OCI-LY1 (cell line): ENCODE results near the gene PTPRM.

Experiments used
- H2AFZ ChIP-seq: fragments of 200-600 bp; sonication (generic), shearing (Covaris generic); 2 replicates; pipeline ENCODE4 v1.6.0; 2014; ENCODE audit warnings: antibody characterized with exemption, mild to moderate bottlenecking, low read length
- H3F3A ChIP-seq: fragments of 200-600 bp; sonication (generic), shearing (Covaris generic); 2 replicates; pipeline ENCODE4 v1.6.0; 2014; ENCODE audit warnings: mild to moderate bottlenecking, antibody characterized with exemption, low read length, moderate library complexity; ENCODE audit not compliant: insufficient read depth
- H3K27ac ChIP-seq: fragments of 200-600 bp; sonication (generic); 2 replicates; pipeline ENCODE4 v1.5.1; 2014; ENCODE audit warnings: low read length, mixed run types, mild to moderate bottlenecking, low read depth; ENCODE audit not compliant: poor library complexity, severe bottlenecking
- H3K27me3 ChIP-seq: fragments of 200-600 bp; sonication (generic); 2 replicates; pipeline ENCODE4 v1.6.0; 2014; ENCODE audit warnings: antibody characterized with exemption, mild to moderate bottlenecking, low read length, moderate library complexity; ENCODE audit not compliant: insufficient read depth
- H3K36me3 ChIP-seq: fragments of 200-600 bp; sonication (generic); 2 replicates; pipeline ENCODE4 v1.6.1; 2014; ENCODE audit warnings: mild to moderate bottlenecking, antibody characterized with exemption, low read length, moderate library complexity, mixed read lengths; ENCODE audit not compliant: insufficient read depth
- H3K4me1 ChIP-seq: fragments of 200-600 bp; sonication (generic); 2 replicates; pipeline ENCODE4 v1.5.1; 2014; ENCODE audit warnings: mild to moderate bottlenecking, low read length, moderate library complexity; ENCODE audit not compliant: insufficient read depth, severe bottlenecking
- H3K4me2 ChIP-seq: fragments of 200-600 bp; sonication (generic), shearing (Covaris generic); 2 replicates; pipeline ENCODE4 v1.6.1; 2014; ENCODE audit warnings: low read length
- H3K4me3 ChIP-seq: fragments of 200-600 bp; sonication (generic); 2 replicates; pipeline ENCODE4 v1.5.1; 2014; ENCODE audit warnings: low read length, low read depth, mild to moderate bottlenecking, mixed read lengths; ENCODE audit not compliant: poor library complexity, severe bottlenecking
- H3K79me2 ChIP-seq: fragments of 200-600 bp; shearing (Covaris generic); 2 replicates; pipeline ENCODE4 v1.6.1; 2016; ENCODE audit warnings: mixed run types, low read length, mixed read lengths; ENCODE audit not compliant: insufficient read depth
- H3K9ac ChIP-seq: fragments of 200-600 bp; sonication (generic), shearing (Covaris generic); 2 replicates; pipeline ENCODE4 v1.6.1; 2014; ENCODE audit warnings: mild to moderate bottlenecking, low read length, mixed read lengths
- H3K9me2 ChIP-seq: fragments of 200-600 bp; sonication (generic), shearing (Covaris generic); 2 replicates; pipeline ENCODE4 v1.6.1; 2014; ENCODE audit warnings: low read depth, mild to moderate bottlenecking, low read length, mixed read lengths
- H3K9me3 ChIP-seq: fragments of 200-600 bp; shearing (Covaris generic); 2 replicates; pipeline ENCODE4 v1.6.1; 2014; ENCODE audit warnings: low read length, mixed read lengths
- H4K20me1 ChIP-seq: fragments of 200-600 bp; sonication (generic), shearing (Covaris generic); 2 replicates; pipeline ENCODE4 v1.6.0; 2016; ENCODE audit warnings: mild to moderate bottlenecking, low read length; ENCODE audit not compliant: insufficient read depth
- EZH2 ChIP-seq: fragments of 200-600 bp; sonication (generic), shearing (Covaris generic); IDR thresholded peaks from 2 replicates; pipeline ENCODE4 v1.8.0; 2017; ENCODE audit warnings: borderline replicate concordance, mixed run types, mild to moderate bottlenecking, antibody characterized with exemption, low read length, moderate library complexity, mixed read lengths
- TF ChIP-seq, protein P1 (sequence below): fragments of 200-600 bp; sonication (generic), shearing (Covaris generic); IDR thresholded peaks from 2 replicates; pipeline ENCODE4 v1.5.1; 2017; ENCODE audit warnings: mild to moderate bottlenecking, antibody characterized with exemption, low read length, moderate library complexity, mixed read lengths

The PTPRM gene

GRCh38 chr18:8121101-8121500 is 554.0 kb downstream of the PTPRM start:
- Histone ChIP-seq H3K4me3 (no peak overlapping the region), H3K27me3 (no peaks in the 10 kb centered on the region), H3K9ac (no peak overlapping the region), H4K20me1 (no peaks in the 10 kb centered on the region), H3K9me3 (no peaks in the 10 kb centered on the region), H3K27ac (no peak overlapping the region), H2AFZ (no peak overlapping the region), H3F3A (no peaks in the 10 kb centered on the region), H3K4me1 (no peaks in the 10 kb centered on the region), H3K36me3 (no peaks in the 10 kb centered on the region), H3K4me2 (no peak overlapping the region), H3K9me2 (no peaks in the 10 kb centered on the region), H3K79me2 (no peaks in the 10 kb centered on the region)
- TF ChIP-seq, protein P1, sequence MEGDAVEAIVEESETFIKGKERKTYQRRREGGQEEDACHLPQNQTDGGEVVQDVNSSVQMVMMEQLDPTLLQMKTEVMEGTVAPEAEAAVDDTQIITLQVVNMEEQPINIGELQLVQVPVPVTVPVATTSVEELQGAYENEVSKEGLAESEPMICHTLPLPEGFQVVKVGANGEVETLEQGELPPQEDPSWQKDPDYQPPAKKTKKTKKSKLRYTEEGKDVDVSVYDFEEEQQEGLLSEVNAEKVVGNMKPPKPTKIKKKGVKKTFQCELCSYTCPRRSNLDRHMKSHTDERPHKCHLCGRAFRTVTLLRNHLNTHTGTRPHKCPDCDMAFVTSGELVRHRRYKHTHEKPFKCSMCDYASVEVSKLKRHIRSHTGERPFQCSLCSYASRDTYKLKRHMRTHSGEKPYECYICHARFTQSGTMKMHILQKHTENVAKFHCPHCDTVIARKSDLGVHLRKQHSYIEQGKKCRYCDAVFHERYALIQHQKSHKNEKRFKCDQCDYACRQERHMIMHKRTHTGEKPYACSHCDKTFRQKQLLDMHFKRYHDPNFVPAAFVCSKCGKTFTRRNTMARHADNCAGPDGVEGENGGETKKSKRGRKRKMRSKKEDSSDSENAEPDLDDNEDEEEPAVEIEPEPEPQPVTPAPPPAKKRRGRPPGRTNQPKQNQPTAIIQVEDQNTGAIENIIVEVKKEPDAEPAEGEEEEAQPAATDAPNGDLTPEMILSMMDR = no peak
- TF ChIP-seq EZH2 = no peak

DNA sequence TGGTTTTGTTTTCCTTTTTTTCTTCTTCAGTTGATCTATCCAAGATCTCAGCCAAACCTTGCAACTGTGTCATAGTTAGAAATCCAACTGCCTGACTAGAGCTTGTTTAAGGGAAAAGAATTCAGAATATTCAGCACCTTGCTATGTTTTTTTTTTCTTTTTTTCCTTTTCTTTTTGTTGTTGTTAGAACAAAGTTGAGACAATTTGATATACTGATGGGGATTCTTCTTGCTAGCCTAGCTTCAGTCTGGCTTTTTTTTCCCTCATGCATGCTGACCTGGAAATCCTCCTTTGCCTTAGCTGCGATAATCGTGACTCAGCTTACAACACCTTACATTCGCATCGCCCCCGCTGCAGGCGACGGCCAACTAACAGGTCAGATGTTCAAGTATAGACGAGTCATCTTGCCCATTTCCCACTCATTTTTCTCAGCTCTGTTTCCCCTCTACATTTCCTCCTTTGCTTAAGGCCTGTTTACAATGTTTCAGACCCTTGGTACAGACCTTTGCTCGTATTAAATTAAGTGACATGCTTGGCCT is 554.9 kb downstream of the PTPRM start:
- no peaks in the 10 kb centered on the region for H3K27me3 ChIP-seq
- H4K20me1 ChIP-seq = no peaks in the 10 kb centered on the region
- no peaks in the 10 kb centered on the region for H3K9me2 ChIP-seq
- no peak for TF ChIP-seq EZH2
- TF ChIP-seq, protein P1 = no peak
- no peak overlapping the region for H3K9ac ChIP-seq
- H3K36me3 ChIP-seq = no peaks in the 10 kb centered on the region
- H3K4me1 ChIP-seq = no peaks in the 10 kb centered on the region
- H3K9me3 ChIP-seq = no peaks in the 10 kb centered on the region
- H3K27ac ChIP-seq = no peak overlapping the region
- no peak overlapping the region for H3K4me3 ChIP-seq
- no peak overlapping the region for H3K4me2 ChIP-seq
- H2AFZ ChIP-seq = no peak overlapping the region
- no peaks in the 10 kb centered on the region for H3K79me2 ChIP-seq
- no peaks in the 10 kb centered on the region for H3F3A ChIP-seq

DNA sequence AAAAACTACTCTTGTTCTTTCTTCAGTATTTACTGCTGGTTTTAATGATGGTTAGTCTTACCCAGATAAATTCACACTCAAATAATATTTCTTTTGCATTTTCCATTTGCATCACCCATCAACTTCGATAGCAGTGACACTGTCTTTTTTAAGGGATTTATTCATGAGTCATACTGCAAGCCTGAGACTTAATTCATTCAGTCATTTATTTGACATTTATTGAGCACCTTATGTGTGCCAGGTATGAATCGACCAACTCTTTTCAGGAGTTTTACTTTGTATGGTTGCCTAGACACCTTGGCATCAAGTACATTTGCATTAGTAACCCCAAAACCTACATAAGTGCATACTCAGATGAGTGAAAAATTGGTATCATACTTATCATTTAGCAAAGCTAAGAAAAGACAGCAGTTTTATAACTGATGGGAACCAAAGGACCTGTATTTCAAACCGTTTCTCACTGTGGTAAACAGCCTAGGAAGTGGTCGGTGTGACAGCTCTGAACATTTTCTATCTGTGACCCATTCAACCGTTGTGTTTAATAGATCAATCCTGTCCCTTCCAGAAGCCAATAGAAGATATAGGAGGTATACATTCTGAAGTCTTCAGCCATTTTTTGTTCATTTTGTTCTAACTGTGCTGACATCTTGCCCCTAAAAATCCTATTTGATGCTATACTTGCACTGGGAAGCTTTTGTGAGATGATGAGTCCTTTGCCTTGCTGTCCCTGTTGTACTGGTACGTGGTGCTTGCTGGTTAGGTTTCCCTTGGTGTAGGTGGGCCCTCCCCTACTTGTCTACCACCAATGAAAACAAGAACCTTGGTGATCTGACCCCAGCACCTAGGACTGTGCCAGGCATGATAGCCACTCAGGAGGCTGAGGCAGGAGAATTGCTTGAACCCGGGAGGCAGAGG is 557.4 kb downstream of the PTPRM start:
- H3K9me2 ChIP-seq = no peaks in the 10 kb centered on the region
- no peaks in the 10 kb centered on the region for H3K79me2 ChIP-seq
- no peaks in the 10 kb centered on the region for H3F3A ChIP-seq
- TF ChIP-seq EZH2 = no peak
- TF ChIP-seq, protein P1 = no peak
- no peak overlapping the region for H3K27ac ChIP-seq
- no peak overlapping the region for H3K4me3 ChIP-seq
- no peaks in the 10 kb centered on the region for H3K36me3 ChIP-seq
- H3K4me2 ChIP-seq = no peak overlapping the region
- H3K9ac ChIP-seq = no peak overlapping the region
- no peaks in the 10 kb centered on the region for H3K4me1 ChIP-seq
- no peaks in the 10 kb centered on the region for H3K27me3 ChIP-seq
- H4K20me1 ChIP-seq = no peaks in the 10 kb centered on the region
- H2AFZ ChIP-seq = no peak overlapping the region
- H3K9me3 ChIP-seq = no peaks in the 10 kb centered on the region
